IMR-90 (cell line): Measurements from ENCODE around the gene MLST8. TPM values are rescaled to one million over a fixed set of nuclear protein-coding genes. Genes with fewer than 3 reads are reported as not detected.

Experiments
- ATAC-seq: fragments of 200-7000 bp; cut with Tn5 transposase; 2 replicates; pipeline ENCODE4 v1.9.1; 2020; ENCODE audit warnings: low read depth, mild to moderate bottlenecking, moderate library complexity
- BruUV-seq: library from RNA; stranded (reverse); fragments of 400-500 nt; replicated peaks from 2 replicates; lab custom pipeline; 2021; lab: Mats Ljungman, UMichigan
- CTCF ChIA-PET: fragments of 300-600 bp; formaldehyde crosslinking; extraction: SDS; loops from one replicate; lab custom pipeline; 2021; ENCODE audit warnings: antibody characterized with exemption; lab: Yijun Ruan, JAX
- POLR2A ChIA-PET: fragments of 300-600 bp; sonication (Branson Sonifier 250); formaldehyde crosslinking; loops from one replicate; lab custom pipeline; 2022; ENCODE audit warnings: antibody characterized with exemption; ENCODE audit not compliant: unreplicated experiment; lab: Charles Lee
- DNase-seq: peaks from one replicate; pipeline ENCODE4 v3.0.0; 2013
- H2AFZ ChIP-seq: replicated peaks from 2 replicates; pipeline ENCODE3; 2013; ENCODE audit warnings: low read length, mild to moderate bottlenecking; ENCODE audit not compliant: poor library complexity
- H2AK5ac ChIP-seq: 2 replicates; pipeline ENCODE4 v1.6.1; 2013; ENCODE audit warnings: low read depth, low read length, inconsistent platforms
- H2AK9ac ChIP-seq: replicated peaks from 2 replicates; pipeline ENCODE3; 2013; ENCODE audit warnings: mild to moderate bottlenecking, low read depth, low read length, moderate library complexity; ENCODE audit not compliant: poor library complexity
- H2BK120ac ChIP-seq: 2 replicates; pipeline ENCODE4 v1.6.1; 2013; ENCODE audit warnings: low read depth, low read length, inconsistent platforms
- H2BK15ac ChIP-seq: 3 replicates; pipeline ENCODE4 v1.6.1; 2013; ENCODE audit warnings: low read depth, low read length, inconsistent platforms
- H2BK20ac ChIP-seq: 2 replicates; pipeline ENCODE4 v1.6.1; 2013; ENCODE audit warnings: low read depth, mild to moderate bottlenecking, inconsistent platforms, low read length, moderate library complexity
- H2BK5ac ChIP-seq: 2 replicates; pipeline ENCODE4 v1.6.1; 2013; ENCODE audit warnings: mild to moderate bottlenecking, low read depth, low read length, inconsistent platforms; ENCODE audit not compliant: poor library complexity, severe bottlenecking
- H3K14ac ChIP-seq: replicated peaks from 2 replicates; pipeline ENCODE4 v1.6.1; 2013; ENCODE audit warnings: low read depth, low read length, inconsistent platforms
- H3K18ac ChIP-seq: 2 replicates; pipeline ENCODE4 v1.6.1; 2013; ENCODE audit warnings: low read depth, low read length, control low read depth
- H3K23ac ChIP-seq: 2 replicates; pipeline ENCODE4 v1.6.1; 2013; ENCODE audit warnings: low read depth, low read length, inconsistent platforms
- H3K27ac ChIP-seq: 2 replicates; pipeline ENCODE4 v1.5.1; 2013; ENCODE audit warnings: mild to moderate bottlenecking, control low read depth, low read length; ENCODE audit not compliant: insufficient read depth
- H3K27me3 ChIP-seq: 2 replicates; pipeline ENCODE4 v1.6.1; 2013; ENCODE audit warnings: low read length; ENCODE audit not compliant: control insufficient read depth, insufficient read depth
- H3K36me3 ChIP-seq: 2 replicates; pipeline ENCODE4 v1.6.1; 2013; ENCODE audit warnings: low read length, mixed read lengths; ENCODE audit not compliant: control insufficient read depth, insufficient read depth
- H3K4ac ChIP-seq: 2 replicates; pipeline ENCODE4 v1.6.1; 2013; ENCODE audit warnings: low read depth, low read length, inconsistent platforms
- H3K4me1 ChIP-seq: 2 replicates; pipeline ENCODE4 v1.6.1; 2013; ENCODE audit warnings: low read length, mixed read lengths; ENCODE audit not compliant: control insufficient read depth, insufficient read depth
- H3K4me2 ChIP-seq: 2 replicates; pipeline ENCODE4 v1.6.1; 2013; ENCODE audit warnings: low read depth, mild to moderate bottlenecking, control low read depth, low read length, moderate library complexity
- H3K4me3 ChIP-seq: 2 replicates; pipeline ENCODE4 v1.5.1; 2013; ENCODE audit warnings: low read depth, mild to moderate bottlenecking, control low read depth, low read length, moderate library complexity; ENCODE audit not compliant: insufficient read depth
- H3K56ac ChIP-seq: 2 replicates; pipeline ENCODE4 v1.6.1; 2013; ENCODE audit warnings: low read length, inconsistent platforms; ENCODE audit not compliant: insufficient read depth; ENCODE audit errors: extremely low read depth
- H3K79me1 ChIP-seq, 2 experiments: 2 replicates each; pipeline ENCODE4 v1.6.1; 2013; ENCODE audit warnings: low read length in 2 of 2, inconsistent platforms in 1 of 2, low read depth in 1 of 2
- H3K9ac ChIP-seq: 2 replicates; pipeline ENCODE4 v1.6.1; 2013; ENCODE audit warnings: low read depth, low read length, control low read depth
- H3K9me1 ChIP-seq: 2 replicates; pipeline ENCODE4 v1.6.1; 2013; ENCODE audit warnings: low read length, inconsistent platforms; ENCODE audit not compliant: insufficient read depth
- H3K9me3 ChIP-seq: 2 replicates; pipeline ENCODE4 v1.6.1; 2013; ENCODE audit warnings: low read length; ENCODE audit not compliant: control insufficient read depth, insufficient read depth
- H4K20me1 ChIP-seq: 2 replicates; pipeline ENCODE4 v1.6.1; 2013; ENCODE audit warnings: low read length, inconsistent platforms; ENCODE audit not compliant: insufficient read depth
- H4K5ac ChIP-seq: 2 replicates; pipeline ENCODE4 v1.6.1; 2013; ENCODE audit warnings: mild to moderate bottlenecking, low read depth, low read length, control low read depth
- H4K8ac ChIP-seq, 2 experiments: 2 replicates each; pipeline ENCODE4 v1.6.1; 2013; ENCODE audit warnings: low read depth in 2 of 2, low read length in 2 of 2, control low read depth in 1 of 2, inconsistent platforms in 1 of 2
- H4K91ac ChIP-seq: 2 replicates; pipeline ENCODE4 v1.6.1; 2013; ENCODE audit warnings: low read depth, low read length, inconsistent platforms; ENCODE audit not compliant: insufficient read depth
- BHLHE40 ChIP-seq: fragments of 150-350 bp; IDR thresholded peaks from 2 replicates; pipeline ENCODE4 v1.6.1; 2016; ENCODE audit warnings: mild to moderate bottlenecking, low read depth, low read length
- CHD1 ChIP-seq: IDR thresholded peaks from 2 replicates; pipeline ENCODE4 v1.6.1; 2012; ENCODE audit warnings: low read depth, low read length, improper control_type of control experiment
- MAFK ChIP-seq: IDR thresholded peaks from 2 replicates; pipeline ENCODE4 v1.6.1; 2012; ENCODE audit warnings: low read depth, low read length, improper control_type of control experiment
- POLR2A ChIP-seq: IDR thresholded peaks from 2 replicates; pipeline ENCODE4 v1.6.1; 2012; ENCODE audit warnings: mild to moderate bottlenecking, low read depth, low read length
- RAD21 ChIP-seq: IDR thresholded peaks from 2 replicates; pipeline ENCODE4 v1.6.1; 2012; ENCODE audit warnings: low read length, improper control_type of control experiment
- SMC3 ChIP-seq: fragments of 150-350 bp; IDR thresholded peaks from 2 replicates; pipeline ENCODE4 v1.6.1; 2016; ENCODE audit warnings: low read depth, mild to moderate bottlenecking, antibody characterized with exemption, low read length, moderate library complexity
- WGBS, 2 experiments: methylation state at CpG; one replicate each; pipeline versions ENCODE4 v1.1.5 to v1.1.7; 2013; ENCODE audit warnings: missing lambda C conversion rate in 2 of 2; ENCODE audit not compliant: insufficient read length in 1 of 2; ENCODE audit errors: extremely low coverage in 2 of 2; 5-methylcytosine and 5-hydroxymethylcytosine counted together
- dilution Hi-C: fragments of 300-500 bp; cut with HindIII; formaldehyde crosslinking; loops from one replicate; pipeline ENCODE4 v1.14.3; 2018; ENCODE audit warnings: low sequenced_read_pairs; ENCODE audit not compliant: unreplicated experiment
- in situ Hi-C: fragments of 300-500 bp; cut with MboI; formaldehyde crosslinking; loops from 3 replicates; pipeline ENCODE4 v1.14.3; 2019; ENCODE audit warnings: low sequenced_read_pairs, inconsistent platforms, mixed read lengths
- intact Hi-C: fragments of 100-400 bp; cut with micrococcal nuclease; formaldehyde crosslinking; loops from 2 replicates; pipeline ENCODE4 v1.10.0; 2022
- polyA plus RNA-seq, 3 experiments: library from polyadenylated mRNA; depleted of rRNA; stranded (reverse); fragments of >200 nt; gene quantifications; 2 replicates each; pipeline ENCODE4 v1.2.3, GENCODE V29; 2012; ENCODE audit warnings: low replicate concordance in 1 of 3
- total RNA-seq: library from RNA; depleted of rRNA; stranded (reverse); fragments of >200 nt; gene quantifications from 2 replicates; pipeline ENCODE4 v1.2.3, GENCODE V29; 2012
- TF ChIP-seq, protein P1 (sequence below): fragments of 150-350 bp; IDR thresholded peaks from 2 replicates; pipeline ENCODE4 v1.6.1; 2017; ENCODE audit warnings: mild to moderate bottlenecking, antibody characterized with exemption, low read length, low read depth
- TF ChIP-seq, protein P2 (sequence below): fragments of 150-350 bp; IDR thresholded peaks from 2 replicates; pipeline ENCODE4 v1.6.1; 2016; ENCODE audit warnings: low read depth, mild to moderate bottlenecking, low read length, moderate library complexity, borderline replicate concordance

Gene MLST8
- total and polyA plus RNA-seq, 2 of the 4 experiments (the other 2 are of a cell fraction), result 34.4 to 93.7 TPM

DNA sequence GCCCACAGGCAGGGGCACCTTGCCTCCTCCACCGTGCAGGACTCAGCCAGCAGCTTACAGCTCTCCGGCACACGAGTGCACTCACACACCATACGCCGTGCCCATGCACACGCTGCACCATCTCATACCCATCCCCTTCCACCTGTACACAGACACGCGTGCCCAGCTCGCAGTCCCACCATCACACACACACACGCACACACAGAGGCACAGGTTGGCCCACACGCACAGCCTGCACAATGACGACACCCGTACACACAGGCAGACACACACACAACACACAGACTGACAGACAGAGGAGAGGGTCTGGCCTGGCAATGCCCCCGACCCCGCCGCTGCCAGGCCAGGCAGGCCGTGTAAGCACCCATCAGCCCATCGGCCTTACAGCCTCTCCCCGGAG lies 20.9 kb upstream of the MLST8 start:
- Histone ChIP-seq H2BK15ac (no peak overlapping the region), H2BK120ac (no peak overlapping the region), H3K18ac (no peak overlapping the region), H3K27me3 (no peaks in the 10 kb centered on the region; the same call in 1 of the 2 replicates), H3K9ac (no peak overlapping the region), H3K4ac (no peak overlapping the region), H3K79me1 (no peaks in the 10 kb centered on the region), H2BK20ac (no peak overlapping the region), H4K5ac (no peak overlapping the region), H3K4me1 (no peaks in the 10 kb centered on the region), H2BK5ac (no peak overlapping the region), H3K36me3 (no peaks in the 10 kb centered on the region), H4K20me1 (peaks cover 7% of the 10 kb centered on the region; the same call in 1 of the 2 replicates), H3K23ac (no peak overlapping the region), H3K27ac (no peak overlapping the region), H2AK9ac (no peak overlapping the region), H2AK5ac (0 out of 2 replicates have a peak overlapping the region, but pooled peaks have one; percentile 39), H3K4me3 (no peak overlapping the region), H4K91ac (no peak overlapping the region), H3K4me2 (no peak overlapping the region), H4K8ac (no peak overlapping the region), H3K9me3 (no peaks in the 10 kb centered on the region), H3K9me1 (peaks cover 3% of the 10 kb centered on the region; the same call in 1 of the 2 replicates), H2AFZ (no peak overlapping the region), H3K14ac (no peak overlapping the region), H3K56ac (no peak overlapping the region)
- dilution Hi-C loops, result no loop called here
- ChIA-PET POLR2A (no interaction called here), CTCF (no interaction called here)
- no peak for TF ChIP-seq RAD21
- TF ChIP-seq CHD1, result no peak
- no peak for TF ChIP-seq BHLHE40
- TF ChIP-seq, protein P1, sequence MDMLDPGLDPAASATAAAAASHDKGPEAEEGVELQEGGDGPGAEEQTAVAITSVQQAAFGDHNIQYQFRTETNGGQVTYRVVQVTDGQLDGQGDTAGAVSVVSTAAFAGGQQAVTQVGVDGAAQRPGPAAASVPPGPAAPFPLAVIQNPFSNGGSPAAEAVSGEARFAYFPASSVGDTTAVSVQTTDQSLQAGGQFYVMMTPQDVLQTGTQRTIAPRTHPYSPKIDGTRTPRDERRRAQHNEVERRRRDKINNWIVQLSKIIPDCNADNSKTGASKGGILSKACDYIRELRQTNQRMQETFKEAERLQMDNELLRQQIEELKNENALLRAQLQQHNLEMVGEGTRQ, result no peak
- TF ChIP-seq, protein P2, sequence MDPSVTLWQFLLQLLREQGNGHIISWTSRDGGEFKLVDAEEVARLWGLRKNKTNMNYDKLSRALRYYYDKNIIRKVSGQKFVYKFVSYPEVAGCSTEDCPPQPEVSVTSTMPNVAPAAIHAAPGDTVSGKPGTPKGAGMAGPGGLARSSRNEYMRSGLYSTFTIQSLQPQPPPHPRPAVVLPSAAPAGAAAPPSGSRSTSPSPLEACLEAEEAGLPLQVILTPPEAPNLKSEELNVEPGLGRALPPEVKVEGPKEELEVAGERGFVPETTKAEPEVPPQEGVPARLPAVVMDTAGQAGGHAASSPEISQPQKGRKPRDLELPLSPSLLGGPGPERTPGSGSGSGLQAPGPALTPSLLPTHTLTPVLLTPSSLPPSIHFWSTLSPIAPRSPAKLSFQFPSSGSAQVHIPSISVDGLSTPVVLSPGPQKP, result no peak
- no peak for TF ChIP-seq SMC3
- TF ChIP-seq POLR2A, result no peak
- TF ChIP-seq MAFK, result no peak
- DNase-seq (no peak), ATAC-seq (no peak)
- WGBS, 2 experiments, result 100% methylated on average over 6 of the region's 19 CpGs; no CpG with 5 or more reads in 1 of the 2 experiments
- BruUV-seq, result no TSS peak
- intact Hi-C loops, result no loop called here
- in situ Hi-C loops, result no loop called here
